C4-2B (cell line): ENCODE measurements around the gene OTULINL.

Source experiments
- ZFX ChIP-seq: fragments of 450-650 bp; IDR thresholded peaks from 2 replicates; pipeline ENCODE4 v1.6.1; 2017
- TF ChIP-seq, protein P1 (sequence below): fragments of 450-650 bp; conservative IDR thresholded peaks from 2 replicates; pipeline ENCODE4 v1.5.1; 2017; ENCODE audit warnings: mild to moderate bottlenecking

DNA sequence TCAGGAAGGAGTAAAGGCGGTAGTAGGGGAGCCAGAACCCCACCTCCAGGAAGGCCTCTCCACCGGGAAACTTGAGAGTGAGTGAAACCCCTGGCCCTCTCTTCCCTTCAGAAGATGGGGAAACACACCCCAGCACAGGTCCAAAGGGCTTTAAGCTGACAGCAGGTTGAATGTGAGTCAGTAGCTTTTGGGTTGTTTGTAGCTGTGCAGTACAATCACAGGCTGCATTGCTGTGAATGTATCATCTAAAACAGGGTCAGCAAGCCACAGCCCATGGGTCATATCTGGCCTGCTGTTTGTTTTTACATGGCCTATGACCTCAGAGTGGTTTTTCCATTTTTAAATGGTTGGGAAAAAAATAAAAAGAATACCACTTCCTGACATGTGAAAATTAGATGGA lies 10.0 kb downstream of the OTULINL start:
- TF ChIP-seq, protein P1, sequence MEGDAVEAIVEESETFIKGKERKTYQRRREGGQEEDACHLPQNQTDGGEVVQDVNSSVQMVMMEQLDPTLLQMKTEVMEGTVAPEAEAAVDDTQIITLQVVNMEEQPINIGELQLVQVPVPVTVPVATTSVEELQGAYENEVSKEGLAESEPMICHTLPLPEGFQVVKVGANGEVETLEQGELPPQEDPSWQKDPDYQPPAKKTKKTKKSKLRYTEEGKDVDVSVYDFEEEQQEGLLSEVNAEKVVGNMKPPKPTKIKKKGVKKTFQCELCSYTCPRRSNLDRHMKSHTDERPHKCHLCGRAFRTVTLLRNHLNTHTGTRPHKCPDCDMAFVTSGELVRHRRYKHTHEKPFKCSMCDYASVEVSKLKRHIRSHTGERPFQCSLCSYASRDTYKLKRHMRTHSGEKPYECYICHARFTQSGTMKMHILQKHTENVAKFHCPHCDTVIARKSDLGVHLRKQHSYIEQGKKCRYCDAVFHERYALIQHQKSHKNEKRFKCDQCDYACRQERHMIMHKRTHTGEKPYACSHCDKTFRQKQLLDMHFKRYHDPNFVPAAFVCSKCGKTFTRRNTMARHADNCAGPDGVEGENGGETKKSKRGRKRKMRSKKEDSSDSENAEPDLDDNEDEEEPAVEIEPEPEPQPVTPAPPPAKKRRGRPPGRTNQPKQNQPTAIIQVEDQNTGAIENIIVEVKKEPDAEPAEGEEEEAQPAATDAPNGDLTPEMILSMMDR, result no peak
- TF ChIP-seq ZFX, result no peak
